AG09309 (cell line): ENCODE results near the gene ATP9A.

Source experiments
- DNase-seq: peaks from one replicate; pipeline ENCODE4 v3.0.0-alpha.2; 2010; ENCODE audit warnings: low read depth
- H3K4me3 ChIP-seq: 2 replicates; pipeline ENCODE4 v1.5.1; 2011; ENCODE audit warnings: mild to moderate bottlenecking, low read depth, low read length, moderate library complexity; ENCODE audit not compliant: control insufficient read depth
- TF ChIP-seq, protein P1 (sequence below): IDR thresholded peaks from 2 replicates; pipeline ENCODE4 v1.5.1; 2011; ENCODE audit warnings: mild to moderate bottlenecking, low read depth, low read length, inconsistent platforms; ENCODE audit not compliant: insufficient read depth, control insufficient read depth; ENCODE audit errors: missing control alignments

ATP9A gene

DNA sequence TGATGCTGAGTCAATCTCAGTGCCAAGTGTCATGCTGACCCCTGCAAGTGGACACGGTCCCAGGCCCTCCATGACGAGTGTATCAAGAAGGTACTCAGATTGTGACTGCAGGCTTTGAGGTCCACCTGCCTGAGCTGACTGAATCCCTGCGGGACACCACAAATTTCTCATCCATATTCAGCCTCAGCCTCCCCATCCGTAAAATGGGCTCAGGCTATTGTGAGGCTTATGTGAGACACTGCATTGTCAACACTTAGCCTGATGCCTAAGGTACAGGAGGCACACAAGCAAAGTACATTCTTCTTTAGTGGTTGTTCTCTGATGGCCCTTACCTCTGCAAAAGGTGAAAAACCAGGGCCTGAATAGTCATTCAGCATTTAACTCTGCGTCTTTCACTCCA, 155.3 kb downstream of the ATP9A start:
- TF ChIP-seq, protein P1, sequence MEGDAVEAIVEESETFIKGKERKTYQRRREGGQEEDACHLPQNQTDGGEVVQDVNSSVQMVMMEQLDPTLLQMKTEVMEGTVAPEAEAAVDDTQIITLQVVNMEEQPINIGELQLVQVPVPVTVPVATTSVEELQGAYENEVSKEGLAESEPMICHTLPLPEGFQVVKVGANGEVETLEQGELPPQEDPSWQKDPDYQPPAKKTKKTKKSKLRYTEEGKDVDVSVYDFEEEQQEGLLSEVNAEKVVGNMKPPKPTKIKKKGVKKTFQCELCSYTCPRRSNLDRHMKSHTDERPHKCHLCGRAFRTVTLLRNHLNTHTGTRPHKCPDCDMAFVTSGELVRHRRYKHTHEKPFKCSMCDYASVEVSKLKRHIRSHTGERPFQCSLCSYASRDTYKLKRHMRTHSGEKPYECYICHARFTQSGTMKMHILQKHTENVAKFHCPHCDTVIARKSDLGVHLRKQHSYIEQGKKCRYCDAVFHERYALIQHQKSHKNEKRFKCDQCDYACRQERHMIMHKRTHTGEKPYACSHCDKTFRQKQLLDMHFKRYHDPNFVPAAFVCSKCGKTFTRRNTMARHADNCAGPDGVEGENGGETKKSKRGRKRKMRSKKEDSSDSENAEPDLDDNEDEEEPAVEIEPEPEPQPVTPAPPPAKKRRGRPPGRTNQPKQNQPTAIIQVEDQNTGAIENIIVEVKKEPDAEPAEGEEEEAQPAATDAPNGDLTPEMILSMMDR, result no peak
- DNase-seq, result no peak

DNA sequence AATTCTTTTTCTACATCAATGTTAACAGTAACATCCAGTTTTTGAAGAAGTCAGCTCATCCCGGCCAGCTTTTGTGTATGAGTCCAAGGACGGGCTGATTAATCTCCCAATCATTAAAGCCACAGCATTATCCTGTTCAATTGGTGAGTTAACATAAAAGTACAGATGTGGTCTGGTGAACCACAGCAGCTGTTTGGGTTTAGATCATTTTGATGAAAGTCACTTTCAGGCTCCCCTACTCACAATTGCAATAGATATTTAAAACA, 156.6 kb downstream of the ATP9A start:
- DNase-seq, result no peak
- TF ChIP-seq, protein P1, result no peak
- H3K4me3 ChIP-seq, result no peak overlapping the region

More for the DNA sequence above, 155.3 kb downstream of the ATP9A start:
- H3K4me3 ChIP-seq, result no peak overlapping the region

DNA sequence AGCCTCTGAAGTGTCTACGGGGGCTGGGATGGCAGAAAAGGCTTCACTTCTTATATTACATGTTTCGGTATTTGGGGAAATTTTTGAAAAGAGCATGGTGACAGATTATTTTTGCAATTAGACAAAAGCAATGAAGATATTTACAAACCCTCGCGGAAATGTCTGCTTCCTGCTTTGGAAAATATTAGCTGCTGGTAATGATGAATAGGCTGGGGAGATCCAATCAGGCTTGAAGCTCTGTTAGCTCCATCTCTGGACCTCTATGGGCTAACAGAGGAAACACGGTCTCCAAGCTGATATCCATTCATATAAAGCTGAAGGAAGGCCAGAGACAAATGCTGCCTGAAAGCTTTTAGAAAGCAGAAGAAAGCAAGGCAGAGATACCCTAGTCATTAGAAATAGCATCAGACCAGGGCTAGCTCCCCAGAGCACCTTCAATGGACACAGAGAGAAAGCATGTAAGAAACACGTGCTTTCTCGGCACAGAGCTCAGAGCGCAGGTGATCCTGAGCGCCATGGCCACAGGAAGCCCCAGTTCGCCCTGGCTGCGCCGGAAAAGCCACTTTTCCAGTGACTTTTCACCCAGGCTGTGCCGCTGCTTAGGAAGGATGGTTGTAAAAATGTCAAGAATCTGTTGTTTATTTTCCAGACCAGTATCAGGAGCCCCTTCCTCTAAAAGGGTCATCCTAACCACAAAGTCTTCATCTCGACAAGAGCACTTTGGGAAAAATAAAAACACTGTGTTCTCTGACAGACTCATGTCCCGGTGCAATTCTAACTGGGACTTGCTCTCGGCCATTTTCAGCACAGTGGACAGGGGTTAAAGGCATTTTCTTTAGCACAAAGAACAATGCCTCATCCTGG, 157.2 kb downstream of the ATP9A start:
- no peak for DNase-seq
- no peak overlapping the region for H3K4me3 ChIP-seq
- TF ChIP-seq, protein P1, result no peak

GRCh38 chr20:51610111-51610510, 158.1 kb downstream of the ATP9A start:
- DNase-seq, result no peak
- H3K4me3 ChIP-seq, result no peak overlapping the region
- TF ChIP-seq, protein P1, result no peak

DNA sequence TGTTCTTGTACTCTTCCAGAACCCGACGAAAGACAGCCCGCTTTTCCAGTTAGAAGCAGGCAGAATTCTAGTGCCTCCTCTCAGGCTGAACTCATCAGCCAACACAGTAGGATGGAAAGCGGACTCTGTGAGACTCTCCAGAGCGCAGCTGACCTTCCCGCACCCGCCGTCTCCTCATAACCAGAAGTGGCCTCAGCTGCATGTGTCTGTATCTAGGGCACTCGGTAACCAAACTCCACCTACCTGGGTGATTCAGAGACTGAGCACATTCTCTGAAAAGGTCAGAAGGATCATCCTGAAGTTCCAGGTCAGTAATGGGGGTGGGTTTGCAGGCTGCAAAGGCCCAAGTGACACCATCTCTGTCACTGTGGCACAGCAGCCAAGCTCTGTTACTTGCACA, 158.9 kb downstream of the ATP9A start:
- DNase-seq, result no peak
- TF ChIP-seq, protein P1, result no peak
- H3K4me3 ChIP-seq, result no peak overlapping the region

GRCh38 chr20:51608061-51608460, 160.1 kb downstream of the ATP9A start:
- no peak overlapping the region for H3K4me3 ChIP-seq
- DNase-seq, result no peak
- TF ChIP-seq, protein P1, result no peak
